Neutrophil (primary cell): ENCODE data around the gene PTTG2.

Experiments
- H3K27ac ChIP-seq: fragments of 200-600 bp; sonication (generic); 2 replicates; pipeline ENCODE4 v1.5.1; 2016; ENCODE audit warnings: mild to moderate bottlenecking, moderate library complexity
- H3K27me3 ChIP-seq: fragments of 200-600 bp; sonication (generic); 2 replicates; pipeline ENCODE4 v1.6.0; 2016; ENCODE audit warnings: mild to moderate bottlenecking
- H3K36me3 ChIP-seq: fragments of 200-600 bp; sonication (generic); 2 replicates; pipeline ENCODE4 v1.5.1; 2017
- H3K4me1 ChIP-seq, 2 experiments: fragments of 200-600 bp in 1 of 2; sonication (generic) in 1 of 2; 1 replicate in 1 of 2; 2 replicates in 1 of 2; pipeline versions ENCODE4 v1.5.1 to v1.6.1; 2013 to 2016; ENCODE audit warnings: low read depth in 1 of 2, low read length in 1 of 2, mild to moderate bottlenecking in 1 of 2, moderate library complexity in 1 of 2; ENCODE audit not compliant: control insufficient read depth in 1 of 2, insufficient read depth in 1 of 2
- H3K4me3 ChIP-seq, 2 experiments: fragments of 200-600 bp in 1 of 2; sonication (generic) in 1 of 2; 1 replicate in 1 of 2; 2 replicates in 1 of 2; pipeline ENCODE4 v1.5.1; 2013 to 2016; ENCODE audit warnings: low read depth in 1 of 2, low read length in 1 of 2, mild to moderate bottlenecking in 1 of 2, moderate library complexity in 1 of 2
- H3K9me3 ChIP-seq: fragments of 200-600 bp; sonication (generic); 2 replicates; pipeline ENCODE4 v1.5.1; 2016
- TF ChIP-seq, protein P1 (sequence below): fragments of 200-600 bp; sonication (generic); IDR thresholded peaks from 2 replicates; pipeline ENCODE4 v1.5.1; 2016; ENCODE audit warnings: antibody characterized with exemption

PTTG2 gene

GRCh38 chr4:37958932-37959331 lies 1.3 kb upstream of the PTTG2 start:
- H3K36me3 ChIP-seq, result peaks cover 10% of the 10 kb centered on the region
- no peaks in the 10 kb centered on the region for H3K9me3 ChIP-seq

DNA sequence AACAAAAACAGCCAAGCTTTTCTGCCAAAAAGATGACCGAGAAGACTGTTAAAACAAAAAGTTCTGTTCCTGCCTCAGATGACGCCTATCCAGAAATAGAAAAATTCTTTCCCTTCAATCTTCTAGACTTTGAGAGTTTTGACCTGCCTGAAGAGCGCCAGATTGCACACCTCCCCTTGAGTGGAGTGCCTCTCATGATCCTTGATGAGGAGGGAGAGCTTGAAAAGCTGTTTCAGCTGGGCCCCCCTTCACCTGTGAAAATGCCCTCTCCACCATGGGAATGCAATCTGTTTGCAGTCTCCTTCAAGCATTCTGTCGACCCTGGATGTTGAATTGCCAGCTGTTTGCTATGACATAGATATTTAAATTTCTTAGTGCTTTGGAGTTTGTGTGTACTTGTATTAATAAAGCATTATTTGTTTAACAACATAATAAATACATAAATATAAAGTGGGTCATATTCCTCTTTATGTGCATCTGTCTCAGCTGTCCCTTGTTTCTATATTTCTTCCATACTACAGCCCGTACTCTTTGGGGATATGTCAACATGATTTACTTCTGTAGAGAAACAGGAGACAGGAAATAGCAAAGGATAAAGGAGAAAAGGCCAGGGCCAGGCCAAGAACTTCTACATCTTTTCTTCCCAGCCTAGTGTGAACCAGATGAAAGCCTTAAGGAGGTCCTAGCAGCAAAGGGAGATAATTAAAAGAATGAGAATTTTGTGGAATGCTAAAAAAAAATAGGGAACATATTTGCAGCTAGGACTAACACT lies 667 bp downstream of the PTTG2 start:
- H3K27ac ChIP-seq, result no peak overlapping the region
- H3K36me3 ChIP-seq, result peaks cover 7% of the 10 kb centered on the region
- TF ChIP-seq, protein P1, sequence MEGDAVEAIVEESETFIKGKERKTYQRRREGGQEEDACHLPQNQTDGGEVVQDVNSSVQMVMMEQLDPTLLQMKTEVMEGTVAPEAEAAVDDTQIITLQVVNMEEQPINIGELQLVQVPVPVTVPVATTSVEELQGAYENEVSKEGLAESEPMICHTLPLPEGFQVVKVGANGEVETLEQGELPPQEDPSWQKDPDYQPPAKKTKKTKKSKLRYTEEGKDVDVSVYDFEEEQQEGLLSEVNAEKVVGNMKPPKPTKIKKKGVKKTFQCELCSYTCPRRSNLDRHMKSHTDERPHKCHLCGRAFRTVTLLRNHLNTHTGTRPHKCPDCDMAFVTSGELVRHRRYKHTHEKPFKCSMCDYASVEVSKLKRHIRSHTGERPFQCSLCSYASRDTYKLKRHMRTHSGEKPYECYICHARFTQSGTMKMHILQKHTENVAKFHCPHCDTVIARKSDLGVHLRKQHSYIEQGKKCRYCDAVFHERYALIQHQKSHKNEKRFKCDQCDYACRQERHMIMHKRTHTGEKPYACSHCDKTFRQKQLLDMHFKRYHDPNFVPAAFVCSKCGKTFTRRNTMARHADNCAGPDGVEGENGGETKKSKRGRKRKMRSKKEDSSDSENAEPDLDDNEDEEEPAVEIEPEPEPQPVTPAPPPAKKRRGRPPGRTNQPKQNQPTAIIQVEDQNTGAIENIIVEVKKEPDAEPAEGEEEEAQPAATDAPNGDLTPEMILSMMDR, result no peak
- H3K4me1 ChIP-seq, result no peaks in the 10 kb centered on the region
- H3K9me3 ChIP-seq, result no peaks in the 10 kb centered on the region
- no peaks in the 10 kb centered on the region for H3K27me3 ChIP-seq
- no peak overlapping the region for H3K4me3 ChIP-seq

More at GRCh38 chr4:37958932-37959331, 1.3 kb upstream of the PTTG2 start:
- TF ChIP-seq, protein P1, result no peak
- no peaks in the 10 kb centered on the region for H3K27me3 ChIP-seq
- no peak overlapping the region for H3K4me3 ChIP-seq
- H3K27ac ChIP-seq, result no peak overlapping the region
- no peaks in the 10 kb centered on the region for H3K4me1 ChIP-seq

DNA sequence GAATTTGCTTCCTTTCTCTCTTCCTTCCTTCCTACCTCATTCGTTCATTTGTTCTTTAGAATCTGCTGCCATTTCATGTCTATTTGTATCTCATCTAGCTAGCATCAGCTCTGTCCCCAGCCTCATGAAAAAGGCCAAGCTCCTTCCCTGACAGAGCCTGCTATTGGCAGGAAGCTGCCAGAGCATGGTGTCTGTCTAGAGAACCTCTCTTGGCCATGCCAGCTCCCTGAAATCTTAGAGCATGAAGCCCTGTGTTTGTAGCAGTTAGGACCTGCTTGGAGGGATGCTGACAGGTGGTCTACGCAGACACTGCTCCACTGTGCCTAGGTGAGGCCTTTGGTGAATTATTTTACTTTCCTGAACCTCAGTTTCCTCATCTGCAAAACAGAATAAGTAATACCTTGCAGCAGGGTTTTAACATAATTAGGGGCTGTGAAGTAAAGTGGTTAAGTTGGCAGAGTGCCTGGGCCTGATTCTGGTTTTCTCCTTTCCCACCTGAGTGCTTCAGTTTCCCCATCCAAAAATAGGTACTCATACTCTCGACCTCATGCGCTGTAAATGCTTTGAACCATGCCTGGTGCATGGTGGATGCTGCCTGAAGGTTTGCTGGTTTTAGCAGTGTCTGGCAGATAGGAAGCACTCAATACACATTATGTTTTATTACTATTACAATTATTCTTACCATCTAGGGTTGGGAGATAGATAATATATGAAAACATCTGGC lies 4.7 kb downstream of the PTTG2 start:
- Histone ChIP-seq H3K4me1 (no peaks in the 10 kb centered on the region), H3K27me3 (no peaks in the 10 kb centered on the region), H3K36me3 (no peaks in the 10 kb centered on the region), H3K4me3 (no peak overlapping the region), H3K9me3 (no peaks in the 10 kb centered on the region), H3K27ac (no peak overlapping the region)
- TF ChIP-seq, protein P1, result no peak

GRCh38 chr4:37966044-37966443 lies 5.8 kb downstream of the PTTG2 start:
- TF ChIP-seq, protein P1, result no peak
- Histone ChIP-seq H3K27me3 (no peaks in the 10 kb centered on the region), H3K4me1 (peaks cover 3 to 5% of the 10 kb centered on the region in 2 experiments), H3K27ac (no peak overlapping the region), H3K9me3 (no peaks in the 10 kb centered on the region), H3K4me3 (no peak overlapping the region), H3K36me3 (no peaks in the 10 kb centered on the region)

GRCh38 chr4:37967736-37968135 lies 7.5 kb downstream of the PTTG2 start:
- no peak overlapping the region for H3K27ac ChIP-seq
- TF ChIP-seq, protein P1, result no peak
- H3K9me3 ChIP-seq, result no peaks in the 10 kb centered on the region
- no peaks in the 10 kb centered on the region for H3K27me3 ChIP-seq
- peaks cover 3 to 5% of the 10 kb centered on the region in 2 experiments for H3K4me1 ChIP-seq
- H3K4me3 ChIP-seq, result no peak overlapping the region
- H3K36me3 ChIP-seq, result no peaks in the 10 kb centered on the region
